IgD-negative memory B cell (primary cell): Measurements from ENCODE around the gene TANK. TPM values are rescaled to one million over a fixed set of nuclear protein-coding genes. Genes with fewer than 3 reads are reported as not detected.
"Not testable (repeated sequence)": the region's sequence is repeated elsewhere in the genome, so short reads cannot be mapped to it uniquely, and the experiment has no call there.

ENCODE experiments used
- H3K27ac Mint-ChIP-seq, 3 donors: one replicate each; pipeline ENCODE4 v1.8.0; 2020 to 2022; ENCODE audit warnings: mild to moderate bottlenecking in 3 of 3, mixed read lengths in 3 of 3, moderate library complexity in 1 of 3
- H3K27me3 Mint-ChIP-seq: one replicate; pipeline ENCODE4 v1.8.0; 2021; ENCODE audit warnings: mixed read lengths
- H3K36me3 Mint-ChIP-seq: one replicate; pipeline ENCODE4 v1.8.0; 2020; ENCODE audit warnings: mild to moderate bottlenecking, mixed read lengths
- H3K4me1 Mint-ChIP-seq, 3 donors: one replicate each; pipeline ENCODE4 v1.8.0; 2020 to 2022; ENCODE audit warnings: mixed read lengths in 3 of 3, mild to moderate bottlenecking in 1 of 3
- H3K4me3 Mint-ChIP-seq, 4 donors: one replicate each; pipeline ENCODE4 v1.8.0; 2020 to 2022; ENCODE audit warnings: mild to moderate bottlenecking in 4 of 4, mixed read lengths in 4 of 4, moderate library complexity in 3 of 4
- H3K9me3 Mint-ChIP-seq, 3 donors: one replicate each; pipeline ENCODE4 v1.8.0; 2020 to 2021; ENCODE audit warnings: mixed read lengths in 3 of 3, mild to moderate bottlenecking in 1 of 3
- polyA plus RNA-seq: library from polyadenylated mRNA; unstranded; fragments of 300-500 nt; fragmentation: Illumina TruSeq; gene quantifications from one replicate; pipeline ENCODE4 v1.2.3, GENCODE V29; 2021

Gene TANK
- polyA plus RNA-seq, 1 donor from 2014 or later: 90.1 TPM

- H3K4me3 Mint-ChIP-seq: not testable (repeated sequence)
Measured at GRCh38 chr2:161278564-161279229, 118.5 kb downstream of the TANK start.

GRCh38 chr2:161279230-161279815, 119.1 kb downstream of the TANK start:
- not testable (repeated sequence) for H3K4me1 Mint-ChIP-seq, H3K9me3 Mint-ChIP-seq, H3K36me3 Mint-ChIP-seq

More at GRCh38 chr2:161278564-161279229, 118.5 kb downstream of the TANK start:
- H3K36me3 Mint-ChIP-seq, H3K27me3 Mint-ChIP-seq, H3K9me3 Mint-ChIP-seq, H3K27ac Mint-ChIP-seq, H3K4me1 Mint-ChIP-seq: not testable (repeated sequence)

GRCh38 chr2:161280906-161281323, 120.7 kb downstream of the TANK start:
- H3K4me1 Mint-ChIP-seq, H3K9me3 Mint-ChIP-seq, H3K4me3 Mint-ChIP-seq, H3K27ac Mint-ChIP-seq, H3K36me3 Mint-ChIP-seq, H3K27me3 Mint-ChIP-seq: not testable (repeated sequence)

More at GRCh38 chr2:161279230-161279815, 119.1 kb downstream of the TANK start:
- H3K27me3 Mint-ChIP-seq, H3K27ac Mint-ChIP-seq, H3K4me3 Mint-ChIP-seq: not testable (repeated sequence)

- H3K4me3 Mint-ChIP-seq, H3K36me3 Mint-ChIP-seq, H3K27ac Mint-ChIP-seq, H3K4me1 Mint-ChIP-seq, H3K9me3 Mint-ChIP-seq, H3K27me3 Mint-ChIP-seq: not testable (repeated sequence)
Measured at GRCh38 chr2:161281615-161282310, 121.5 kb downstream of the TANK start.

DNA sequence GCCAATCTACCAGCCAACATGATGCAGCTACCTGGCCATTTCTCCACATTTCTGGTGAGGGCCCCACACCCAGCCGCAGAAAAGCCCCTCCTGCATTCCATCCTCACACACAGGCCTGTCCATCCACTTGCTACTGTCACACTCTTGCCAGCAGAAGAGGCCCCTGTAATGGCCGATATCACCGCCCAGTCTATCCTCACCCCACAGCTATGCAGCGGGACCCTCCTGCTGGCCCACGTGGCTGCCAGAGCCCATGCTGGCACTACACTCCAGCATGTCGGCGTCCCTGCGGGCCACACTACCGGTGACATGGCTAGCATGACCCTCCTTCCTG, 122.0 kb downstream of the TANK start:
- not testable (repeated sequence) for H3K9me3 Mint-ChIP-seq, H3K4me3 Mint-ChIP-seq, H3K36me3 Mint-ChIP-seq, H3K27me3 Mint-ChIP-seq, H3K4me1 Mint-ChIP-seq, H3K27ac Mint-ChIP-seq

GRCh38 chr2:161283926-161284325, 123.7 kb downstream of the TANK start:
- no peak overlapping the region for H3K4me3 Mint-ChIP-seq
- H3K36me3 Mint-ChIP-seq: no peaks in the 10 kb centered on the region
- no peaks in the 10 kb centered on the region for H3K9me3 Mint-ChIP-seq
- H3K27ac Mint-ChIP-seq: no peak overlapping the region
- H3K4me1 Mint-ChIP-seq: peaks cover 0 to 2% (median 0%) of the 10 kb centered on the region in 3 donors
- peaks cover 12% of the 10 kb centered on the region for H3K27me3 Mint-ChIP-seq

Other genes with a start within 250 kb of the TANK start
- 41.1 TPM for gene PSMD14, start 148.0 kb downstream of the TANK start, polyA plus RNA-seq